Activated CD4-positive, CD25-positive, alpha-beta regulatory T cell treated with anti-CD3 and anti-CD28 coated beads, Interleukin-2, amount 50 U/mL, for 24 hours (primary cell): ENCODE data around the gene MEAK7.

Experiments
- ATAC-seq, 2 donors: fragments of 150-1000 bp; cut with Tn5 transposase; one replicate each; pipeline ENCODE4 v1.10.0; 2021; ENCODE audit warnings: mild to moderate bottlenecking in 1 of 2, moderate library complexity in 1 of 2

The MEAK7 gene, protein sequence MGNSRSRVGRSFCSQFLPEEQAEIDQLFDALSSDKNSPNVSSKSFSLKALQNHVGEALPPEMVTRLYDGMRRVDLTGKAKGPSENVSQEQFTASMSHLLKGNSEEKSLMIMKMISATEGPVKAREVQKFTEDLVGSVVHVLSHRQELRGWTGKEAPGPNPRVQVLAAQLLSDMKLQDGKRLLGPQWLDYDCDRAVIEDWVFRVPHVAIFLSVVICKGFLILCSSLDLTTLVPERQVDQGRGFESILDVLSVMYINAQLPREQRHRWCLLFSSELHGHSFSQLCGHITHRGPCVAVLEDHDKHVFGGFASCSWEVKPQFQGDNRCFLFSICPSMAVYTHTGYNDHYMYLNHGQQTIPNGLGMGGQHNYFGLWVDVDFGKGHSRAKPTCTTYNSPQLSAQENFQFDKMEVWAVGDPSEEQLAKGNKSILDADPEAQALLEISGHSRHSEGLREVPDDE

GRCh38 chr16:84504420-84505248, at the start of gene MEAK7:
Gene MEAK7, minus strand, starts transcription at chr16:84504659. Its CDS starts 6,573 bp downstream, at chr16:84498086.
- ATAC-seq = peak; percentile 96 to 98

GRCh38 chr16:84553873-84554399, 49.5 kb upstream of the MEAK7 start:
- ATAC-seq = peak; percentile 15 to 18

GRCh38 chr16:84552135-84552534, 47.7 kb upstream of the MEAK7 start:
- no peak for ATAC-seq

DNA sequence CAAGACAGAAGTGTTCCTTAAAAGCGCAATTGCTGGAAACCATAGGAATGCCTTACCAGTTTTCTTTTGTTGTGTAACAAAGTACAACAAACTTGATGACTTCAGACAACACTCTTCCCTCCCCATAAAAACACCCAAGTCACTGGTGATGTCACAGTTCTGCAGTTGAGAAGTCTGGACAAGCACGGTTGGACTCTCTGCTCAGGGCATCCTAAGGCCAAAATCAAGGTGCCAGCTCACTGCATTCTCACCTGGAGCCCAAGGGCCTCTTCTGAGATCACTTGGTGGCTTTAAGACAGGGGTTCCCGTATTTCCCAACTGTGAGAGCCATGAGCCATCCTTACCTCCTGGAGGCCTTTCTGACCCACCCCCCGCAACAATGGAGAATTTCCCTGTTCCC, 45.6 kb upstream of the MEAK7 start:
- ATAC-seq = no peak

GRCh38 chr16:84548971-84549844, 44.7 kb upstream of the MEAK7 start:
- peak; percentile 68 to 71 for ATAC-seq

- ATAC-seq = no peak
Measured at GRCh38 chr16:84548508-84548907, 44.0 kb upstream of the MEAK7 start.

- ATAC-seq = no peak
Measured at GRCh38 chr16:84547546-84548061, 43.1 kb upstream of the MEAK7 start.

GRCh38 chr16:84546669-84547545, 42.4 kb upstream of the MEAK7 start:
- no peak for ATAC-seq

DNA sequence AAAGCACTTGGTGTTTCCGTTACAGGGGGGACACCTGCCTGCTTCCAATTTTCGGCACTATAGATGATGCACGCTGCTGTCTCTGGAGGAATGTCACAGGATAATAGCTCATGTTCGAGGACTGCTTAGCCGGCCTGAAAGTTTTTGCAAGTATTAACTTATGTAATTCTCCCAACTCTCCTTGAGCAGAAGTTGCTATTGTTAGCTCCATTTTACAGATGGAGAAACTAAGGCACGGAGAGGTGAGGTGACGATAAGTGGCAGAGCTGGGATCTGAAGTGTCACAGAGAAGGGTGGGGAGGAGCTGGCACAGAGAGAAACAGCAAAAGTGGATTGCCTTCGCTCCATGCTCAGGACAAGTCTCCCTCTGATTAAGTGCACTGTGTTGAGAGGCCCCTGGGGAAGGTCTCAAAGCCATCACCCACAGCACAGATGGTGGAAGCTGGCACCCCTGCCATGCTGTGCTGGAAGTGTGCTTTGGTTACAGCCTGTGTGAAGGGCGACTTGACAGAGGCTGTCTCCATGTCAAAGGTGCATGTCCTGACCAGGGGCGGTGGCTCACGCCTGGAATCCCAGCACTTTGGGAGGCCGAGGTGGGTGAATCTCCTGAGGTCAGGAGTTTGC, 40.8 kb upstream of the MEAK7 start:
- ATAC-seq = no peak

DNA sequence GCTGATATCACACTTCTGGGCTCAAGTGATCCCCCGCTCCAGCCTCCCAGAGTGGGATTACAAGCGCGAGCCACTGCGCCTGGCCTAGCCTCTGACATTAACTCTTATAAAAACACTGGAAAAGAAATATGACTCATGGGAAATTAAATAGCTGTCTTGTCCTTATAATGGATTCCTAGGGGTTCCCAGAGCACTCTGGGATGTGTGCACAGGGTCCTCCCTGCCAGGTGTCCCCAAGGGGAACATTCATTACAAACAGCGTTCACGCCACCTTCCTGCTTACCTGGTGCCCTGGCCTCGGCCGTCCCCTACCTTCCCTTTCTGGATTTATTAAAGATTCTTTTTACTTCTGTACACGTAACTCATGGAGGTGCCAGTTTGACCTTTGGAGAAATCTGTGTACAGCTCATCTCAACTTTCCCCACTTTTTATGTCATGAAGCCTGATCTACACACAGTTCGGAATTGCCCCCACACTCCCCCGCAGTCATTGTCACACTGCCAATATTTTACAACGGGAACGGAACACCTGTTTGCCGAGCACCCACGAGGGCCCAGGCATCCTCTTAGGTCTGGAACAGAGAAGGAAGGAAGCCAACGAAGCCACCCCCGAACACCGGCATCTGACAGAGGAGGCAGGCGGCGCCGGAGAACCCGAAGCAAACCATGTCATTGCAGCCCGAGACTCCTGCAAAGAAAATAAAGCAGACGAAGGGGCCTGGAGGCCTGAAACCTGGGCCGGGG, 39.7 kb upstream of the MEAK7 start:
- no peak for ATAC-seq

DNA sequence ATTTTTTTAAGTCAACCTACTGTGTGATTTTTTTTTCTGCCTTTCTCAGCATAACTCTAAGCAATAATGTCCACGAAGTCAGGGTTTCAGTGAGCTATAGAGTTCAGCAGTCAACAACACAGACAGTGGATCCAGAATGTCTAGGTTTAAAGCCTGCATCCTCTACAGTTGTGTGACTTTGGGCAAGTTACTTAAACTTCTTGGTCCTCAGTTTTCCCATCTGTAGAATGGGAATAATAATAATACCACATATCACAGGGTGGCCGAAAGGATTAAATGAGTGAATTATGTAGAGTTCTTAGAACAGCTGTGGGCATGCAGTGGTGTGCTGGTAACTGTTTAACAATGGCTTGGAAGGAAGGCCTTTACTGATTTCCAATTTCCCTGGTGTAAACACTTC, 38.8 kb upstream of the MEAK7 start:
- no peak for ATAC-seq

- ATAC-seq = no peak
Measured at GRCh38 chr16:84541999-84542817, 37.7 kb upstream of the MEAK7 start.

DNA sequence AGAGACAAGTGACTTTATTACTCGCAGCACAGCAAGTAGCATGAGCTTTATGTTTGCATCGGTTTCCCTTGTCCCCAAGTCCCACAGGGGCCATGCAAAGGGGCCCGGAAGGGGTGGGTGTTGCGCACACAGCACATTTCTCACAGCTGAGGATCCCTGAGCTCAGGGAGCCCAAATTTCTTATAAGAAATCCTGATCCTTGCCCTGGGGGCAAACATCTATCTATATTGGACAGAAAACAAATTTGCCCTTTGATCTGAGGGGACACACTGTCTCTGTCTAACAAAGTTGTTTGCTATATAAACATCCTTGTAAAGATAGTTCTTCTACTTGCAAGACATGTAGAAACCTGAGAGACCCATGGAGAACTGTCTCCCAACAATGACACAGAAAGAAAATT, 35.7 kb upstream of the MEAK7 start:
- no peak for ATAC-seq

- no peak for ATAC-seq
Measured at GRCh38 chr16:84538222-84538840, 33.9 kb upstream of the MEAK7 start.

DNA sequence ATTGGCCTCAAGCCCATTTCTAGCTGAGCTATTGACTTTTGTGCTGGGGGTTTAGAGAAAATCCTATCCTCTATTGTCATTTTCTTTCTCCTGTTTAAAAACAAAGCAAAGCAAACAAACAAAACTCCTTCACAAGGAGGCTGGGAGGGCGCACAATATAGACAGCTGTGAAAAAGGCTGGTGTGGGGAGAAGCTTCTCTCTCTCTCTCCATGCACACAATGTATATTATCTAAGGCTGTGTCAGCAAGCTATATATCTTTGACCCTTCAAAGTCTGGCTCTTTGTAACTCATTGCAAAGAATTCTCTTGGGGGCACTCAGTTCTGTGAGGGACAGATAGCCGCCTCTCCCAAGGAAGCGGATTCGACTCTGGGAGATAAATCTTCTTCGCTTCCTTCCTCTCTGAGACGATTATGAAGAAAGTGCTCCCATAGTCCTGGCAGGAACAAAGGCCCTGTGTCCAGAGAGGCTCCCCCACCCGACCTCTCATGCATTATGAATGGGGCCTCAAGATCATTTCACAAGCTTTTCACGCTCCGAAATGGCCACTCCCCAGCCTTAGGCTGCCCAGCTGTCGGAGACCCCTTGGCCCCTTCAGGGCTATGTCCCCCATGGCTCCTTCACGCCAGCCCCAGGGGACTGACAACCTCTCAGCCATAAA, 33.2 kb upstream of the MEAK7 start:
- ATAC-seq = no peak

DNA sequence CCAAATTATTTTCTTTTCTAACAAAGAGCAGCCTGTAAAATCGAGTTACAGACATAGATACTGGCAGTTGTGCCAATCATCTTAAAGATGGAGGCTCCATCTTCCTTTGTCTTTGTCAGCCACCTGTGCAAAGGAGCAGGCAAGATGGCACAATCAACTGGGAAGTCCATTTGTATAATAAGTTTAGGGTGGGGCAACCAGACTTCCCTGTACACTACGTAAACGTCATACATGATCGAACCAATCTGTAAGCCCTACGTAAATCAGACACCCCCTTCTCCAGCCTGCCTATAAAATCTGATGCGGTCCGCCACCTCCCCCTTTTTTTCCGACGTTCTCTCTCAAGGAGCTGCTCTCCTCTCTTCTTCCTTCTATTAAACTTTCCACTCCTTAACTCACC, 31.4 kb upstream of the MEAK7 start:
- no peak for ATAC-seq

GRCh38 chr16:84535408-84535807, 30.9 kb upstream of the MEAK7 start:
- ATAC-seq = no peak

GRCh38 chr16:84534815-84535214, 30.4 kb upstream of the MEAK7 start:
- no peak for ATAC-seq
